ENCODE data around the gene CTCF. TPM values are rescaled to one million over a fixed set of nuclear protein-coding genes. Genes with fewer than 3 reads are reported as not detected.

The CTCF gene
- total and polyA plus RNA-seq, 2 experiments from 2014 or later, result 64.5 to 72.3 TPM

DNA sequence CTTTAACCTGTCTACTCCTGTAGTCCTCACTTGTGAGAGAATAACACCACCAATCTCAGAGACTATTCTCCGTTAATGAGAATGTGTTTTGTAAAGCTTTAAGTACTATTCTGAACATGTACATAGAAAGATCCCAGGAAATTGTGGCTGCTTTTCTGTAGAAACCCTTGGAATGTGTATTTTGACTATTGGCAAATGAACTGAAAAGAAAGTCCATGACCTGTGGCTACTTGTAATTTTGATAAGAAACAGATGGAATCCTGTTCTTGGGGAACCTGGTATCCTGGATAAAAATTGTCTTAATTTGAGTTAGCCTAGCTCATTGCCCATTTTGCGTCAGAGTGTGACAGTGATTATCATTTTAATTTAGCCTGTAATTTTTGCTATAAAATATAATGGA, 9.1 kb downstream of the CTCF start:
- H3F3A ChIP-seq (replicated peaks; ENCODE audit: low read depth), result 0 out of 2 replicates have a peak, but pooled peaks cover 3% of the 10 kb centered on the region
- DNase-seq (ENCODE audit: low spot score) (no peak), ATAC-seq (no peak)
- no peak overlapping the region for H3K27ac ChIP-seq (ENCODE audit: low read depth)
- peaks cover 2% of the 10 kb centered on the region; the same call in 2 of the 3 replicates for H3K4me1 Mint-ChIP-seq
- H3K27me3 Mint-ChIP-seq (ENCODE audit: insufficient read depth, low read depth, poor library complexity), result no peaks in the 10 kb centered on the region
- H3K36me3 ChIP-seq (ENCODE audit: insufficient read depth), result peaks cover 31% of the 10 kb centered on the region
- H2AFZ ChIP-seq, result no peak overlapping the region
- H3K9me3 Mint-ChIP-seq, result no peaks in the 10 kb centered on the region; the same call in 2 of the 3 replicates
- peaks cover 28% of the 10 kb centered on the region for H4K20me1 ChIP-seq (replicated peaks; ENCODE audit: insufficient read depth)
- no peak overlapping the region for H3K27ac Mint-ChIP-seq
- peaks cover 96% of the 10 kb centered on the region for H3K79me2 ChIP-seq (replicated peaks; ENCODE audit: insufficient read depth)
- no peak overlapping the region for H3K4me2 ChIP-seq
- H3K36me3 Mint-ChIP-seq (ENCODE audit: low read depth), result peaks cover 52% of the 10 kb centered on the region
- H3K4me3 ChIP-seq, result no peak overlapping the region
- no peak for TF ChIP-seq EZH2 (IDR thresholded peaks at IDR 0.05; ENCODE audit: low read depth, unreplicated experiment)
- TF ChIP-seq EZH2phosphoT487 (IDR thresholded peaks at IDR 0.05; ENCODE audit: unreplicated experiment), result no peak
- TF ChIP-seq CREB1 (CRISPR knock-in tag; IDR thresholded peaks at IDR 0.05; ENCODE audit: low read depth), result no peak
- TF ChIP-seq, protein P1, sequence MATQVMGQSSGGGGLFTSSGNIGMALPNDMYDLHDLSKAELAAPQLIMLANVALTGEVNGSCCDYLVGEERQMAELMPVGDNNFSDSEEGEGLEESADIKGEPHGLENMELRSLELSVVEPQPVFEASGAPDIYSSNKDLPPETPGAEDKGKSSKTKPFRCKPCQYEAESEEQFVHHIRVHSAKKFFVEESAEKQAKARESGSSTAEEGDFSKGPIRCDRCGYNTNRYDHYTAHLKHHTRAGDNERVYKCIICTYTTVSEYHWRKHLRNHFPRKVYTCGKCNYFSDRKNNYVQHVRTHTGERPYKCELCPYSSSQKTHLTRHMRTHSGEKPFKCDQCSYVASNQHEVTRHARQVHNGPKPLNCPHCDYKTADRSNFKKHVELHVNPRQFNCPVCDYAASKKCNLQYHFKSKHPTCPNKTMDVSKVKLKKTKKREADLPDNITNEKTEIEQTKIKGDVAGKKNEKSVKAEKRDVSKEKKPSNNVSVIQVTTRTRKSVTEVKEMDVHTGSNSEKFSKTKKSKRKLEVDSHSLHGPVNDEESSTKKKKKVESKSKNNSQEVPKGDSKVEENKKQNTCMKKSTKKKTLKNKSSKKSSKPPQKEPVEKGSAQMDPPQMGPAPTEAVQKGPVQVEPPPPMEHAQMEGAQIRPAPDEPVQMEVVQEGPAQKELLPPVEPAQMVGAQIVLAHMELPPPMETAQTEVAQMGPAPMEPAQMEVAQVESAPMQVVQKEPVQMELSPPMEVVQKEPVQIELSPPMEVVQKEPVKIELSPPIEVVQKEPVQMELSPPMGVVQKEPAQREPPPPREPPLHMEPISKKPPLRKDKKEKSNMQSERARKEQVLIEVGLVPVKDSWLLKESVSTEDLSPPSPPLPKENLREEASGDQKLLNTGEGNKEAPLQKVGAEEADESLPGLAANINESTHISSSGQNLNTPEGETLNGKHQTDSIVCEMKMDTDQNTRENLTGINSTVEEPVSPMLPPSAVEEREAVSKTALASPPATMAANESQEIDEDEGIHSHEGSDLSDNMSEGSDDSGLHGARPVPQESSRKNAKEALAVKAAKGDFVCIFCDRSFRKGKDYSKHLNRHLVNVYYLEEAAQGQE (IDR thresholded peaks at IDR 0.05; ENCODE audit: unreplicated experiment), result no peak
- no peak for TF ChIP-seq ZNF331 (CRISPR knock-in tag; IDR thresholded peaks at IDR 0.05; ENCODE audit: low read depth)
- TF ChIP-seq POLR2AphosphoS5 (IDR thresholded peaks at IDR 0.05; ENCODE audit: low read depth), result no peak
- TF ChIP-seq, protein P2, sequence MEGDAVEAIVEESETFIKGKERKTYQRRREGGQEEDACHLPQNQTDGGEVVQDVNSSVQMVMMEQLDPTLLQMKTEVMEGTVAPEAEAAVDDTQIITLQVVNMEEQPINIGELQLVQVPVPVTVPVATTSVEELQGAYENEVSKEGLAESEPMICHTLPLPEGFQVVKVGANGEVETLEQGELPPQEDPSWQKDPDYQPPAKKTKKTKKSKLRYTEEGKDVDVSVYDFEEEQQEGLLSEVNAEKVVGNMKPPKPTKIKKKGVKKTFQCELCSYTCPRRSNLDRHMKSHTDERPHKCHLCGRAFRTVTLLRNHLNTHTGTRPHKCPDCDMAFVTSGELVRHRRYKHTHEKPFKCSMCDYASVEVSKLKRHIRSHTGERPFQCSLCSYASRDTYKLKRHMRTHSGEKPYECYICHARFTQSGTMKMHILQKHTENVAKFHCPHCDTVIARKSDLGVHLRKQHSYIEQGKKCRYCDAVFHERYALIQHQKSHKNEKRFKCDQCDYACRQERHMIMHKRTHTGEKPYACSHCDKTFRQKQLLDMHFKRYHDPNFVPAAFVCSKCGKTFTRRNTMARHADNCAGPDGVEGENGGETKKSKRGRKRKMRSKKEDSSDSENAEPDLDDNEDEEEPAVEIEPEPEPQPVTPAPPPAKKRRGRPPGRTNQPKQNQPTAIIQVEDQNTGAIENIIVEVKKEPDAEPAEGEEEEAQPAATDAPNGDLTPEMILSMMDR (conservative IDR thresholded peaks at IDR 0.05; ENCODE audit: low read depth in 2 of 2), result no peak
- TF ChIP-seq, protein P3, sequence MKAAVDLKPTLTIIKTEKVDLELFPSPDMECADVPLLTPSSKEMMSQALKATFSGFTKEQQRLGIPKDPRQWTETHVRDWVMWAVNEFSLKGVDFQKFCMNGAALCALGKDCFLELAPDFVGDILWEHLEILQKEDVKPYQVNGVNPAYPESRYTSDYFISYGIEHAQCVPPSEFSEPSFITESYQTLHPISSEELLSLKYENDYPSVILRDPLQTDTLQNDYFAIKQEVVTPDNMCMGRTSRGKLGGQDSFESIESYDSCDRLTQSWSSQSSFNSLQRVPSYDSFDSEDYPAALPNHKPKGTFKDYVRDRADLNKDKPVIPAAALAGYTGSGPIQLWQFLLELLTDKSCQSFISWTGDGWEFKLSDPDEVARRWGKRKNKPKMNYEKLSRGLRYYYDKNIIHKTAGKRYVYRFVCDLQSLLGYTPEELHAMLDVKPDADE (IDR thresholded peaks at IDR 0.05), result no peak
- TF ChIP-seq NANOG (IDR thresholded peaks at IDR 0.05; ENCODE audit: borderline replicate concordance), result no peak
- no peak for TF ChIP-seq JUNB (IDR thresholded peaks at IDR 0.05; ENCODE audit: unreplicated experiment)
- no peak for TF ChIP-seq ZNF114 (CRISPR knock-in tag; IDR thresholded peaks at IDR 0.05)
- TF ChIP-seq, protein P4, sequence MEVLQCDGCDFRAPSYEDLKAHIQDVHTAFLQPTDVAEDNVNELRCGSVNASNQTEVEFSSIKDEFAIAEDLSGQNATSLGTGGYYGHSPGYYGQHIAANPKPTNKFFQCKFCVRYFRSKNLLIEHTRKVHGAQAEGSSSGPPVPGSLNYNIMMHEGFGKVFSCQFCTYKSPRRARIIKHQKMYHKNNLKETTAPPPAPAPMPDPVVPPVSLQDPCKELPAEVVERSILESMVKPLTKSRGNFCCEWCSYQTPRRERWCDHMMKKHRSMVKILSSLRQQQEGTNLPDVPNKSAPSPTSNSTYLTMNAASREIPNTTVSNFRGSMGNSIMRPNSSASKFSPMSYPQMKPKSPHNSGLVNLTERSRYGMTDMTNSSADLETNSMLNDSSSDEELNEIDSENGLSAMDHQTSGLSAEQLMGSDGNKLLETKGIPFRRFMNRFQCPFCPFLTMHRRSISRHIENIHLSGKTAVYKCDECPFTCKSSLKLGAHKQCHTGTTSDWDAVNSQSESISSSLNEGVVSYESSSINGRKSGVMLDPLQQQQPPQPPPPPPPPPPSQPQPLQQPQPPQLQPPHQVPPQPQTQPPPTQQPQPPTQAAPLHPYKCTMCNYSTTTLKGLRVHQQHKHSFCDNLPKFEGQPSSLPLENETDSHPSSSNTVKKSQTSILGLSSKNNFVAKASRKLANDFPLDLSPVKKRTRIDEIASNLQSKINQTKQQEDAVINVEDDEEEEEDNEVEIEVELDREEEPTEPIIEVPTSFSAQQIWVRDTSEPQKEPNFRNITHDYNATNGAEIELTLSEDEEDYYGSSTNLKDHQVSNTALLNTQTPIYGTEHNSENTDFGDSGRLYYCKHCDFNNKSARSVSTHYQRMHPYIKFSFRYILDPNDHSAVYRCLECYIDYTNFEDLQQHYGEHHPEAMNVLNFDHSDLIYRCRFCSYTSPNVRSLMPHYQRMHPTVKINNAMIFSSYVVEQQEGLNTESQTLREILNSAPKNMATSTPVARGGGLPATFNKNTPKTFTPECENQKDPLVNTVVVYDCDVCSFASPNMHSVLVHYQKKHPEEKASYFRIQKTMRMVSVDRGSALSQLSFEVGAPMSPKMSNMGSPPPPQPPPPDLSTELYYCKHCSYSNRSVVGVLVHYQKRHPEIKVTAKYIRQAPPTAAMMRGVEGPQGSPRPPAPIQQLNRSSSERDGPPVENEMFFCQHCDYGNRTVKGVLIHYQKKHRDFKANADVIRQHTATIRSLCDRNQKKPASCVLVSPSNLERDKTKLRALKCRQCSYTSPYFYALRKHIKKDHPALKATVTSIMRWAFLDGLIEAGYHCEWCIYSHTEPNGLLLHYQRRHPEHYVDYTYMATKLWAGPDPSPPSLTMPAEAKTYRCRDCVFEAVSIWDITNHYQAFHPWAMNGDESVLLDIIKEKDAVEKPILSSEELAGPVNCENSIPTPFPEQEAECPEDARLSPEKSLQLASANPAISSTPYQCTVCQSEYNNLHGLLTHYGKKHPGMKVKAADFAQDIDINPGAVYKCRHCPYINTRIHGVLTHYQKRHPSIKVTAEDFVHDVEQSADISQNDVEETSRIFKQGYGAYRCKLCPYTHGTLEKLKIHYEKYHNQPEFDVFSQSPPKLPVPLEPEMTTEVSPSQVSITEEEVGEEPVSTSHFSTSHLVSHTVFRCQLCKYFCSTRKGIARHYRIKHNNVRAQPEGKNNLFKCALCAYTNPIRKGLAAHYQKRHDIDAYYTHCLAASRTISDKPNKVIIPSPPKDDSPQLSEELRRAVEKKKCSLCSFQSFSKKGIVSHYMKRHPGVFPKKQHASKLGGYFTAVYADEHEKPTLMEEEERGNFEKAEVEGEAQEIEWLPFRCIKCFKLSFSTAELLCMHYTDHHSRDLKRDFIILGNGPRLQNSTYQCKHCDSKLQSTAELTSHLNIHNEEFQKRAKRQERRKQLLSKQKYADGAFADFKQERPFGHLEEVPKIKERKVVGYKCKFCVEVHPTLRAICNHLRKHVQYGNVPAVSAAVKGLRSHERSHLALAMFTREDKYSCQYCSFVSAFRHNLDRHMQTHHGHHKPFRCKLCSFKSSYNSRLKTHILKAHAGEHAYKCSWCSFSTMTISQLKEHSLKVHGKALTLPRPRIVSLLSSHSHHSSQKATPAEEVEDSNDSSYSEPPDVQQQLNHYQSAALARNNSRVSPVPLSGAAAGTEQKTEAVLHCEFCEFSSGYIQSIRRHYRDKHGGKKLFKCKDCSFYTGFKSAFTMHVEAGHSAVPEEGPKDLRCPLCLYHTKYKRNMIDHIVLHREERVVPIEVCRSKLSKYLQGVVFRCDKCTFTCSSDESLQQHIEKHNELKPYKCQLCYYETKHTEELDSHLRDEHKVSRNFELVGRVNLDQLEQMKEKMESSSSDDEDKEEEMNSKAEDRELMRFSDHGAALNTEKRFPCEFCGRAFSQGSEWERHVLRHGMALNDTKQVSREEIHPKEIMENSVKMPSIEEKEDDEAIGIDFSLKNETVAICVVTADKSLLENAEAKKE (CRISPR knock-in tag; IDR thresholded peaks at IDR 0.05), result no peak
- TF ChIP-seq STAT1 (IDR thresholded peaks at IDR 0.05; ENCODE audit: unreplicated experiment), result no peak
- H3K9me2 ChIP-seq (ENCODE audit: insufficient read depth), result no peaks in the 10 kb centered on the region
- H3K4me1 ChIP-seq (ENCODE audit: insufficient read depth), result no peaks in the 10 kb centered on the region
- H3K4me3 Mint-ChIP-seq, result no peak overlapping the region
- H3K27me3 ChIP-seq (ENCODE audit: insufficient read depth), result no peaks in the 10 kb centered on the region
